Measurements from ENCODE around the gene CMSS1. TPM values are rescaled to one million over a fixed set of nuclear protein-coding genes. Genes with fewer than 3 reads are reported as not detected.

CMSS1 gene
- total RNA-seq, 4 donors from 2014 or later = 2.4 to 29.9 (median 5.2) TPM

GRCh38 chr3:99777708-99778107, 40.0 kb upstream of the CMSS1 start:
- DNase-seq = no peak
- no peak overlapping the region for H3K4me3 ChIP-seq
- no peaks in the 10 kb centered on the region for H3K4me1 ChIP-seq
- TF ChIP-seq POLR2AphosphoS5 (IDR thresholded peaks at IDR 0.05) = no peak
- intact Hi-C loops (cut with DNase I; ENCODE audit: low total_unique reads) (no loop called here), in situ Hi-C loops (cut with MboI; ENCODE audit: low pct_ligation_motif_present in 1 of 4, low pct_unique_long_range_greater_than_20kb in 1 of 4, low sequenced_read_pairs in 3 of 4) (no loop called here)
- H3K9me3 ChIP-seq = no peaks in the 10 kb centered on the region
- no peak overlapping the region for H3K27ac ChIP-seq
- no peaks in the 10 kb centered on the region for H3K36me3 ChIP-seq
- no peaks in the 10 kb centered on the region for H3K27me3 ChIP-seq
- WGBS, 2 donors (ENCODE audit: low coverage in 1 of 2) = 41 to 46% methylated on average over 2 of the region's 2 CpGs

- no peak for DNase-seq
- 40 to 53% methylated on average over 1 to 3 of the region's 3 CpGs for WGBS, 2 donors (ENCODE audit: low coverage in 1 of 2)
- H3K27ac ChIP-seq = no peak overlapping the region
- TF ChIP-seq POLR2A (IDR thresholded peaks at IDR 0.05) (no peak), POLR2AphosphoS5 (IDR thresholded peaks at IDR 0.05) (no peak), EP300 (IDR thresholded peaks at IDR 0.05; ENCODE audit: low read depth) (no peak), CTCF (IDR thresholded peaks at IDR 0.05) (no peak)
- H3K9me3 ChIP-seq = no peaks in the 10 kb centered on the region
- H3K36me3 ChIP-seq = no peaks in the 10 kb centered on the region
- H3K4me1 ChIP-seq = no peaks in the 10 kb centered on the region
- in situ Hi-C loops (cut with MboI; ENCODE audit: low pct_ligation_motif_present in 1 of 4, low pct_unique_long_range_greater_than_20kb in 1 of 4, low sequenced_read_pairs in 3 of 4) = no loop called here
- intact Hi-C loops (cut with DNase I; ENCODE audit: low total_unique reads) = no loop called here
- H3K27me3 ChIP-seq = no peaks in the 10 kb centered on the region
- H3K4me3 ChIP-seq = no peak overlapping the region
These were observed 36.9 kb upstream of the CMSS1 start for GRCh38 chr3:99780749-99781148.

GRCh38 chr3:99781761-99782160, 35.9 kb upstream of the CMSS1 start:
- in situ Hi-C loops (cut with MboI; ENCODE audit: low pct_ligation_motif_present in 1 of 4, low pct_unique_long_range_greater_than_20kb in 1 of 4, low sequenced_read_pairs in 3 of 4) = no loop called here
- 62 to 79% methylated on average over 2 to 3 of the region's 3 CpGs for WGBS, 2 donors (ENCODE audit: low coverage in 1 of 2)
- no peaks in the 10 kb centered on the region for H3K36me3 ChIP-seq
- no peak for DNase-seq
- no peak for TF ChIP-seq POLR2AphosphoS5 (IDR thresholded peaks at IDR 0.05)
- no peak for TF ChIP-seq EP300 (IDR thresholded peaks at IDR 0.05; ENCODE audit: low read depth)
- TF ChIP-seq POLR2A (IDR thresholded peaks at IDR 0.05) = no peak
- no peak for TF ChIP-seq CTCF (IDR thresholded peaks at IDR 0.05)
- H3K27ac ChIP-seq = no peak overlapping the region
- no peaks in the 10 kb centered on the region for H3K4me1 ChIP-seq
- intact Hi-C loops (cut with DNase I; ENCODE audit: low total_unique reads) = no loop called here
- H3K4me3 ChIP-seq = no peak overlapping the region
- no peaks in the 10 kb centered on the region for H3K27me3 ChIP-seq
- H3K9me3 ChIP-seq = no peaks in the 10 kb centered on the region

- 62 to 74% methylated on average over 5 of the region's 5 CpGs for WGBS, 2 donors (ENCODE audit: low coverage in 1 of 2)
- intact Hi-C loops (cut with DNase I; ENCODE audit: low total_unique reads) (no loop called here), in situ Hi-C loops (cut with MboI; ENCODE audit: low pct_ligation_motif_present in 1 of 4, low pct_unique_long_range_greater_than_20kb in 1 of 4, low sequenced_read_pairs in 3 of 4) (no loop called here)
- H3K27ac ChIP-seq = no peak overlapping the region
- no peaks in the 10 kb centered on the region for H3K4me1 ChIP-seq
- H3K27me3 ChIP-seq = no peaks in the 10 kb centered on the region
- DNase-seq = no peak
- no peak overlapping the region for H3K4me3 ChIP-seq
- no peaks in the 10 kb centered on the region for H3K9me3 ChIP-seq
- no peak for TF ChIP-seq POLR2A (IDR thresholded peaks at IDR 0.05)
- no peak for TF ChIP-seq EP300 (IDR thresholded peaks at IDR 0.05; ENCODE audit: low read depth)
- H3K36me3 ChIP-seq = no peaks in the 10 kb centered on the region
These were observed 34.6 kb upstream of the CMSS1 start for GRCh38 chr3:99783011-99783573.

GRCh38 chr3:99789011-99789721, 28.5 kb upstream of the CMSS1 start:
- DNase-seq = peak; percentile 13
- intact Hi-C loops (cut with DNase I; ENCODE audit: low total_unique reads) = no loop called here

More at GRCh38 chr3:99789011-99789721, 28.5 kb upstream of the CMSS1 start:
- in situ Hi-C loops (cut with MboI; ENCODE audit: low pct_ligation_motif_present in 1 of 4, low pct_unique_long_range_greater_than_20kb in 1 of 4, low sequenced_read_pairs in 3 of 4) = no loop called here
- Histone ChIP-seq H3K36me3 (no peaks in the 10 kb centered on the region), H3K4me1 (no peaks in the 10 kb centered on the region), H3K9me3 (no peaks in the 10 kb centered on the region), H3K4me3 (no peak overlapping the region), H3K27ac (no peak overlapping the region), H3K27me3 (no peaks in the 10 kb centered on the region)
- TF ChIP-seq CTCF (IDR thresholded peaks at IDR 0.05) (peak; percentile 30 to 45 (median 40)), POLR2A (IDR thresholded peaks at IDR 0.05) (no peak)
- 24 to 37% methylated on average over 3 of the region's 3 CpGs for WGBS, 2 donors (ENCODE audit: low coverage in 1 of 2)
